GM21528 (cell line): Measurements from ENCODE around the gene SNCAIP.

ENCODE experiments used
- ATAC-seq: cut with Tn5 transposase; IDR thresholded peaks from one replicate; pipeline ENCODE4 v1.9.1; 2021; ENCODE audit warnings: mild to moderate bottlenecking, moderate library complexity; ENCODE audit not compliant: unreplicated experiment, low FRiP score

Gene SNCAIP

GRCh38 chr5:122312591-122313406, 762 bp downstream of the SNCAIP start:
- no peak for ATAC-seq

GRCh38 chr5:122314036-122314435, 2.0 kb downstream of the SNCAIP start:
- no peak for ATAC-seq

GRCh38 chr5:122315521-122315920, 3.5 kb downstream of the SNCAIP start:
- ATAC-seq, result no peak

- ATAC-seq, result no peak
These were observed 4.6 kb downstream of the SNCAIP start for GRCh38 chr5:122316656-122317055.

GRCh38 chr5:122319897-122320296, 7.9 kb downstream of the SNCAIP start:
- ATAC-seq, result no peak

GRCh38 chr5:122321921-122322320, 9.9 kb downstream of the SNCAIP start:
- no peak for ATAC-seq

GRCh38 chr5:122322801-122323548, 10.9 kb downstream of the SNCAIP start:
- ATAC-seq, result no peak

GRCh38 chr5:122323738-122324137, 11.7 kb downstream of the SNCAIP start:
- no peak for ATAC-seq

GRCh38 chr5:122327110-122327509, 15.1 kb downstream of the SNCAIP start:
- no peak for ATAC-seq

- no peak for ATAC-seq
These were observed 18.8 kb downstream of the SNCAIP start for GRCh38 chr5:122330881-122331280.

GRCh38 chr5:122332599-122333555, 20.8 kb downstream of the SNCAIP start:
- no peak for ATAC-seq

GRCh38 chr5:122333564-122333963, 21.5 kb downstream of the SNCAIP start:
- ATAC-seq, result no peak

GRCh38 chr5:122339591-122339990, 27.6 kb downstream of the SNCAIP start:
- ATAC-seq, result no peak

- ATAC-seq, result no peak
These were observed 29.1 kb downstream of the SNCAIP start for GRCh38 chr5:122341087-122341486.

GRCh38 chr5:122342256-122342655, 30.2 kb downstream of the SNCAIP start:
- ATAC-seq, result no peak

GRCh38 chr5:122346897-122347581, 35.0 kb downstream of the SNCAIP start:
- ATAC-seq, result no peak

GRCh38 chr5:122350496-122350895, 38.5 kb downstream of the SNCAIP start:
- ATAC-seq, result no peak

- ATAC-seq, result no peak
These were observed 39.5 kb downstream of the SNCAIP start for GRCh38 chr5:122351416-122352157.

GRCh38 chr5:122352331-122352730, 40.3 kb downstream of the SNCAIP start:
- ATAC-seq, result no peak
